Nephron (organoid): ENCODE results near the gene NPTXR.

ENCODE experiments used
- H3K27ac Mint-ChIP-seq, 3 experiments: 2 replicates each; pipeline ENCODE4 v1.8.0; 2020; ENCODE audit warnings: mixed read lengths in 3 of 3, mild to moderate bottlenecking in 2 of 3, moderate library complexity in 1 of 3
- H3K27me3 Mint-ChIP-seq: 2 replicates; pipeline ENCODE4 v1.8.0; 2021; ENCODE audit warnings: low read depth, mild to moderate bottlenecking, moderate library complexity, mixed read lengths
- H3K36me3 Mint-ChIP-seq: 2 replicates; pipeline ENCODE4 v1.8.0; 2020; ENCODE audit warnings: low read depth, mixed read lengths
- H3K4me1 Mint-ChIP-seq: 2 replicates; pipeline ENCODE4 v1.8.0; 2020; ENCODE audit warnings: mixed read lengths
- H3K4me3 Mint-ChIP-seq, 3 experiments: 2 replicates each; pipeline ENCODE4 v1.8.0; 2020; ENCODE audit warnings: mild to moderate bottlenecking in 3 of 3, mixed read lengths in 3 of 3, moderate library complexity in 2 of 3
- H3K9me3 Mint-ChIP-seq: 2 replicates; pipeline ENCODE4 v1.8.0; 2020; ENCODE audit warnings: mixed read lengths
- TF ChIP-seq, protein P1 (sequence below), 3 experiments: fragments of 200-600 bp; sonication (generic); IDR thresholded peaks; one replicate each; pipeline ENCODE4 v1.5.0; 2021; ENCODE audit warnings: antibody characterized with exemption in 3 of 3; ENCODE audit not compliant: unreplicated experiment in 3 of 3

The NPTXR gene

DNA sequence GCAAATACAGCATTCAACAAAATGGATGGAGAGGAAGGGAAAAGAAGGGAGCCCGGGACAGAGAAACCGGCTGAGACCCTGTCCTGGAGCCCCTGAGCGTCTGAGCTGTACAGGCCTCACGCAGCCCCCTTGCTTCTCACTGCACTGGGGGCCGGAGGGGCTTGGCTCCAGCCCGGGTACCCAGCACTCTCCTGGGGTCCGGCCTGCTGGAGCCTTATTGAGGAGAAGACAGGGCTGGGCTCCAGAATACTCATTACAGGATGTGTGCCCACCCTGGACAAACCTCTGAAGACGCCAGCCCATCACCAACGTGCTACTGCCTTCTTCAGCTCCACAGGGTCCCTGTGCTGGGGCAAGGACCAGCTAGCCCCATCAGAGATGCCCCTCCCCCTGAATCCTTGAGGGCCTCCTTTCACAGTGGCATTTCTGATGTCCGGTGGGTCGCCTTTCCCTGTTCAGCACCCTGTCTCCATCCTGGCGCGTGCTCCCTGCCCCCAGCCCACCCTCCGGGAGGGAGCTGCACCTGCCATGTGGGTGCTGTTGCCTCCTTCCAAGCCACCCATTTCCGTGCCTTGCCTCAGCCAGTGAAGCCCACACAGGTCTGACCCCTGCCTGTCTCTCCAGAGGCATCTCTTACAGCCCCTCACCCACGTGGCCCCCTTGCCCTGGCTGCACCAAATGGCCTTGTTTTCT, 73.4 kb downstream of the NPTXR start:
- no peaks in the 10 kb centered on the region for H3K9me3 Mint-ChIP-seq
- TF ChIP-seq, protein P1, sequence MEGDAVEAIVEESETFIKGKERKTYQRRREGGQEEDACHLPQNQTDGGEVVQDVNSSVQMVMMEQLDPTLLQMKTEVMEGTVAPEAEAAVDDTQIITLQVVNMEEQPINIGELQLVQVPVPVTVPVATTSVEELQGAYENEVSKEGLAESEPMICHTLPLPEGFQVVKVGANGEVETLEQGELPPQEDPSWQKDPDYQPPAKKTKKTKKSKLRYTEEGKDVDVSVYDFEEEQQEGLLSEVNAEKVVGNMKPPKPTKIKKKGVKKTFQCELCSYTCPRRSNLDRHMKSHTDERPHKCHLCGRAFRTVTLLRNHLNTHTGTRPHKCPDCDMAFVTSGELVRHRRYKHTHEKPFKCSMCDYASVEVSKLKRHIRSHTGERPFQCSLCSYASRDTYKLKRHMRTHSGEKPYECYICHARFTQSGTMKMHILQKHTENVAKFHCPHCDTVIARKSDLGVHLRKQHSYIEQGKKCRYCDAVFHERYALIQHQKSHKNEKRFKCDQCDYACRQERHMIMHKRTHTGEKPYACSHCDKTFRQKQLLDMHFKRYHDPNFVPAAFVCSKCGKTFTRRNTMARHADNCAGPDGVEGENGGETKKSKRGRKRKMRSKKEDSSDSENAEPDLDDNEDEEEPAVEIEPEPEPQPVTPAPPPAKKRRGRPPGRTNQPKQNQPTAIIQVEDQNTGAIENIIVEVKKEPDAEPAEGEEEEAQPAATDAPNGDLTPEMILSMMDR (IDR thresholded peaks at IDR 0.05; ENCODE audit: unreplicated experiment in 3 of 3) = no peak

More for the DNA sequence above, 73.4 kb downstream of the NPTXR start:
- Mint-ChIP-seq H3K4me3 (no peak overlapping the region), H3K27ac (no peak overlapping the region), H3K27me3 (peaks cover 6% of the 10 kb centered on the region), H3K4me1 (peaks cover 3% of the 10 kb centered on the region), H3K36me3 (no peaks in the 10 kb centered on the region)
